SK-N-SH treated with all-trans-retinoic acid at 6 μM for 48 hours (cell line): ENCODE results near the gene KLHL5.

ENCODE experiments used
- ATAC-seq: fragments of 200-7000 bp; cut with Tn5 transposase; 3 replicates; pipeline ENCODE4 v1.9.1; 2020; ENCODE audit warnings: mild to moderate bottlenecking, moderate library complexity
- ARNTL ChIP-seq: fragments of 450-650 bp; formaldehyde crosslinking; IDR thresholded peaks from 2 replicates; pipeline ENCODE4 v1.5.0; 2020; ENCODE audit warnings: low read depth, mild to moderate bottlenecking, moderate library complexity, borderline replicate concordance
- BACH2 ChIP-seq: fragments of 250-450 bp; sonication (Bioruptor Pico); IDR thresholded peaks from 2 replicates; pipeline ENCODE4 v1.9.0; 2021; ENCODE audit warnings: mild to moderate bottlenecking, borderline replicate concordance
- CREB5 ChIP-seq: fragments of 250-450 bp; sonication (Bioruptor Pico); IDR thresholded peaks from 2 replicates; pipeline ENCODE4 v1.5.1; 2020; ENCODE audit warnings: low read depth, mild to moderate bottlenecking, moderate library complexity
- CSDC2 ChIP-seq: fragments of 250-450 bp; sonication (Bioruptor Pico); IDR thresholded peaks from 2 replicates; pipeline ENCODE4 v1.5.0; 2020; ENCODE audit warnings: mild to moderate bottlenecking, moderate library complexity
- CSRNP3 ChIP-seq: fragments of 250-450 bp; sonication (Bioruptor Pico); IDR thresholded peaks from 2 replicates; pipeline ENCODE4 v1.5.1; 2021; ENCODE audit warnings: mild to moderate bottlenecking, moderate library complexity
- ESRRG ChIP-seq: fragments of 250-450 bp; sonication (Bioruptor Pico); IDR thresholded peaks from 2 replicates; pipeline ENCODE4 v1.6.1; 2021; ENCODE audit warnings: mild to moderate bottlenecking
- GLIS3 ChIP-seq: fragments of 250-450 bp; sonication (Bioruptor Pico); IDR thresholded peaks from 2 replicates; pipeline ENCODE4 v1.5.0; 2020; ENCODE audit warnings: mild to moderate bottlenecking, moderate library complexity
- ISL1 ChIP-seq: fragments of 250-450 bp; sonication (Bioruptor Pico); IDR thresholded peaks from 2 replicates; pipeline ENCODE4 v2.1.2; 2022; ENCODE audit warnings: mild to moderate bottlenecking, moderate library complexity
- OSR1 ChIP-seq: fragments of 250-450 bp; sonication (Bioruptor Pico); IDR thresholded peaks from 2 replicates; pipeline ENCODE4 v1.8.0; 2022; ENCODE audit warnings: moderate library complexity, mild to moderate bottlenecking, inconsistent platforms
- PATZ1 ChIP-seq: fragments of 250-450 bp; sonication (Bioruptor Pico); IDR thresholded peaks from 2 replicates; pipeline ENCODE4 v1.8.0; 2020; ENCODE audit warnings: mild to moderate bottlenecking, moderate library complexity, borderline replicate concordance
- POU6F1 ChIP-seq: fragments of 250-450 bp; sonication (Bioruptor Pico); IDR thresholded peaks from 2 replicates; pipeline ENCODE4 v1.8.0; 2021; ENCODE audit warnings: low read depth, mild to moderate bottlenecking, moderate library complexity, borderline replicate concordance
- PPARA ChIP-seq: fragments of 250-450 bp; sonication (Bioruptor Pico); IDR thresholded peaks from 2 replicates; pipeline ENCODE4 v1.5.0; 2020; ENCODE audit warnings: mild to moderate bottlenecking, borderline replicate concordance
- RARB ChIP-seq: fragments of 250-450 bp; sonication (Bioruptor Pico); IDR thresholded peaks from 2 replicates; pipeline ENCODE4 v1.8.0; 2021; ENCODE audit warnings: mild to moderate bottlenecking, moderate library complexity
- SNAI2 ChIP-seq: fragments of 250-450 bp; sonication (Bioruptor Pico); IDR thresholded peaks from 2 replicates; pipeline ENCODE4 v1.5.0; 2020; ENCODE audit warnings: mild to moderate bottlenecking, moderate library complexity
- TCF4 ChIP-seq: fragments of 250-450 bp; sonication (Bioruptor Pico); IDR thresholded peaks from 2 replicates; pipeline ENCODE4 v1.8.0; 2021; ENCODE audit warnings: mild to moderate bottlenecking, moderate library complexity, borderline replicate concordance
- TOX ChIP-seq: fragments of 250-450 bp; sonication (Bioruptor Pico); IDR thresholded peaks from 2 replicates; pipeline ENCODE4 v1.8.0; 2021; ENCODE audit warnings: mild to moderate bottlenecking, moderate library complexity, borderline replicate concordance
- ZC3H10 ChIP-seq: fragments of 250-450 bp; sonication (Bioruptor Pico); IDR thresholded peaks from 2 replicates; pipeline ENCODE4 v1.5.1; 2021; ENCODE audit warnings: mild to moderate bottlenecking, moderate library complexity
- ZNF70 ChIP-seq: fragments of 450-650 bp; formaldehyde crosslinking; IDR thresholded peaks from 2 replicates; pipeline ENCODE4 v1.5.0; 2020; ENCODE audit warnings: mild to moderate bottlenecking, moderate library complexity
- ZNF8 ChIP-seq: fragments of 450-650 bp; formaldehyde crosslinking; IDR thresholded peaks from 2 replicates; pipeline ENCODE4 v1.5.0; 2020; ENCODE audit warnings: mild to moderate bottlenecking, moderate library complexity
- TF ChIP-seq, protein P1 (sequence below): fragments of 250-450 bp; sonication (Bioruptor Pico); IDR thresholded peaks from 2 replicates; pipeline ENCODE4 v1.5.0; 2020; ENCODE audit warnings: mild to moderate bottlenecking, moderate library complexity

KLHL5 gene

DNA sequence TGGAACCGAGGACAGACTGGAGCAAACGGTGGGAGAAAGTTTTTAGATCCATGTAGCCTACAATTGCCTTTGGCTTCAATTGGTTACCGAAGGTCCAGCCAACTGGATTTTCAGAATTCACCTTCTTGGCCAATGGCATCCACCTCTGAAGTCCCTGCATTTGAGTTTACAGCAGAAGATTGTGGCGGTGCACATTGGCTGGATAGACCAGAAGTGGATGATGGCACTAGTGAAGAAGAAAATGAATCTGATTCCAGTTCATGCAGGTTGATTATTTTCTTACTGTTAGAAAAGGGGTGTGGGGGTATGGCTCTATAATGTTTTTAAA lies 702 bp downstream of the KLHL5 start:
- TF ChIP-seq, protein P1, sequence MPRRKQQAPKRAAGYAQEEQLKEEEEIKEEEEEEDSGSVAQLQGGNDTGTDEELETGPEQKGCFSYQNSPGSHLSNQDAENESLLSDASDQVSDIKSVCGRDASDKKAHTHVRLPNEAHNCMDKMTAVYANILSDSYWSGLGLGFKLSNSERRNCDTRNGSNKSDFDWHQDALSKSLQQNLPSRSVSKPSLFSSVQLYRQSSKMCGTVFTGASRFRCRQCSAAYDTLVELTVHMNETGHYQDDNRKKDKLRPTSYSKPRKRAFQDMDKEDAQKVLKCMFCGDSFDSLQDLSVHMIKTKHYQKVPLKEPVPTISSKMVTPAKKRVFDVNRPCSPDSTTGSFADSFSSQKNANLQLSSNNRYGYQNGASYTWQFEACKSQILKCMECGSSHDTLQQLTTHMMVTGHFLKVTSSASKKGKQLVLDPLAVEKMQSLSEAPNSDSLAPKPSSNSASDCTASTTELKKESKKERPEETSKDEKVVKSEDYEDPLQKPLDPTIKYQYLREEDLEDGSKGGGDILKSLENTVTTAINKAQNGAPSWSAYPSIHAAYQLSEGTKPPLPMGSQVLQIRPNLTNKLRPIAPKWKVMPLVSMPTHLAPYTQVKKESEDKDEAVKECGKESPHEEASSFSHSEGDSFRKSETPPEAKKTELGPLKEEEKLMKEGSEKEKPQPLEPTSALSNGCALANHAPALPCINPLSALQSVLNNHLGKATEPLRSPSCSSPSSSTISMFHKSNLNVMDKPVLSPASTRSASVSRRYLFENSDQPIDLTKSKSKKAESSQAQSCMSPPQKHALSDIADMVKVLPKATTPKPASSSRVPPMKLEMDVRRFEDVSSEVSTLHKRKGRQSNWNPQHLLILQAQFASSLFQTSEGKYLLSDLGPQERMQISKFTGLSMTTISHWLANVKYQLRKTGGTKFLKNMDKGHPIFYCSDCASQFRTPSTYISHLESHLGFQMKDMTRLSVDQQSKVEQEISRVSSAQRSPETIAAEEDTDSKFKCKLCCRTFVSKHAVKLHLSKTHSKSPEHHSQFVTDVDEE = no peak
- TF ChIP-seq ZNF70 = 0 out of 2 replicates have a peak, but pooled peaks have one; percentile 29
- TF ChIP-seq, all 23 proteins: peak for 1
- no peak; the same call in 1 of the 3 replicates for ATAC-seq

- TF ChIP-seq ESRRG (CRISPR knock-in tag) = no peak
- TF ChIP-seq TCF4 = no peak
- TF ChIP-seq POU6F1 (CRISPR knock-in tag) = no peak
- no peak for TF ChIP-seq ZNF70
- TF ChIP-seq RARB (CRISPR knock-in tag) = no peak
- TF ChIP-seq ISL1 (CRISPR knock-in tag) = no peak
- ATAC-seq = no peak
Measured at GRCh38 chr4:39063430-39063829, 1.4 kb downstream of the KLHL5 start.

DNA sequence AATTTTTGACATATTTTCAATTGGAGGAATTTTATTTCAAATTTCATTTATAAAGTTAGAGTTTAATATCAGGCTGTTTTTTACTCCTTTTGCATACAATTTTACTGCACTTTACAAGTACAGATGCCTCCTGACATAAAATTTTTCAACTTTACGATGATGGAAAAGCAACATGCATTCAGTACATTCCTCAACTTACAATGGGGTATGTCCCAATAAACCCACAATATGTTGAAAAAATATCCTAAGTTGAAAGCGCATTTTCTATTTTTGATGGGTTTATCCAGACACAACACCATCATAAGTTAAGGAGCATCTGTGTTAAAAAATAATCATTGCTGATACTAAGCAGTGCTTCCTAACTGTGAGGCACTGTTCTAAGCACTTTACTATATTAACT lies 4.3 kb downstream of the KLHL5 start:
- no peak for ATAC-seq

More for the DNA sequence above, 4.3 kb downstream of the KLHL5 start:
- TF ChIP-seq ZNF8 (CRISPR knock-in tag) (no peak), PATZ1 (CRISPR knock-in tag) (no peak), ZC3H10 (no peak), CSRNP3 (CRISPR knock-in tag) (no peak), ZNF70 (no peak), TOX (CRISPR knock-in tag) (no peak), TCF4 (no peak), POU6F1 (CRISPR knock-in tag) (no peak), GLIS3 (CRISPR knock-in tag) (no peak), PPARA (CRISPR knock-in tag) (no peak), ESRRG (CRISPR knock-in tag) (no peak), OSR1 (CRISPR knock-in tag) (no peak), CSDC2 (CRISPR knock-in tag) (no peak), BACH2 (CRISPR knock-in tag) (no peak), SNAI2 (CRISPR knock-in tag) (no peak), ISL1 (CRISPR knock-in tag) (no peak), CREB5 (CRISPR knock-in tag) (no peak), ARNTL (CRISPR knock-in tag) (no peak)
